Fibroblast of skin of back (primary cell): ENCODE data around the gene SLF1.

Experiments used
- DNase-seq: peaks from one replicate; pipeline ENCODE4 v3.0.0-alpha.2; 2013

Gene SLF1

GRCh38 chr5:94715768-94716167 lies 97.3 kb downstream of the SLF1 start:
- DNase-seq, result no peak

- DNase-seq, result no peak
Measured at GRCh38 chr5:94725142-94725541, 106.7 kb downstream of the SLF1 start.

GRCh38 chr5:94731471-94731870 lies 113.0 kb downstream of the SLF1 start:
- no peak for DNase-seq

GRCh38 chr5:94736498-94736897 lies 118.0 kb downstream of the SLF1 start:
- DNase-seq, result no peak

- no peak for DNase-seq
Measured at GRCh38 chr5:94740286-94740685, 121.8 kb downstream of the SLF1 start.

- no peak for DNase-seq
Measured at GRCh38 chr5:94742852-94743251, 124.4 kb downstream of the SLF1 start.

- no peak for DNase-seq
Measured at GRCh38 chr5:94744906-94745305, 126.4 kb downstream of the SLF1 start.

- DNase-seq, result no peak
Measured at GRCh38 chr5:94745786-94746730, 127.6 kb downstream of the SLF1 start.

- DNase-seq, result no peak
Measured at GRCh38 chr5:94746731-94747124, 128.3 kb downstream of the SLF1 start.
